ENCODE measurements around the gene MYH13.

GRCh38 chr17:10325031-10325695 is 47.6 kb downstream of the MYH13 start:
- TF ChIP-seq KDM1A (IDR thresholded peaks at IDR 0.05): no peak
- no peak for TF ChIP-seq UBTF (IDR thresholded peaks at IDR 0.05; ENCODE audit: borderline replicate concordance in 1 of 2, low read depth in 2 of 2, low read length in 2 of 2)
- TF ChIP-seq, protein P1, sequence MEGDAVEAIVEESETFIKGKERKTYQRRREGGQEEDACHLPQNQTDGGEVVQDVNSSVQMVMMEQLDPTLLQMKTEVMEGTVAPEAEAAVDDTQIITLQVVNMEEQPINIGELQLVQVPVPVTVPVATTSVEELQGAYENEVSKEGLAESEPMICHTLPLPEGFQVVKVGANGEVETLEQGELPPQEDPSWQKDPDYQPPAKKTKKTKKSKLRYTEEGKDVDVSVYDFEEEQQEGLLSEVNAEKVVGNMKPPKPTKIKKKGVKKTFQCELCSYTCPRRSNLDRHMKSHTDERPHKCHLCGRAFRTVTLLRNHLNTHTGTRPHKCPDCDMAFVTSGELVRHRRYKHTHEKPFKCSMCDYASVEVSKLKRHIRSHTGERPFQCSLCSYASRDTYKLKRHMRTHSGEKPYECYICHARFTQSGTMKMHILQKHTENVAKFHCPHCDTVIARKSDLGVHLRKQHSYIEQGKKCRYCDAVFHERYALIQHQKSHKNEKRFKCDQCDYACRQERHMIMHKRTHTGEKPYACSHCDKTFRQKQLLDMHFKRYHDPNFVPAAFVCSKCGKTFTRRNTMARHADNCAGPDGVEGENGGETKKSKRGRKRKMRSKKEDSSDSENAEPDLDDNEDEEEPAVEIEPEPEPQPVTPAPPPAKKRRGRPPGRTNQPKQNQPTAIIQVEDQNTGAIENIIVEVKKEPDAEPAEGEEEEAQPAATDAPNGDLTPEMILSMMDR (IDR thresholded peaks at IDR 0.05 in 2 of 3, conservative IDR thresholded peaks at IDR 0.05 in 1 of 3; ENCODE audit: insufficient read depth in 2 of 3, low read depth in 1 of 3, low read length in 3 of 3): no peak
- no peak for TF ChIP-seq ZC3H4 (CRISPR knock-in tag; IDR thresholded peaks at IDR 0.05; ENCODE audit: borderline replicate concordance)
- no peak for TF ChIP-seq ELF4 (CRISPR knock-in tag; IDR thresholded peaks at IDR 0.05)
- TF ChIP-seq FOXK2 (conservative IDR thresholded peaks at IDR 0.05 in 1 of 2, IDR thresholded peaks at IDR 0.05 in 1 of 2; ENCODE audit: low read depth in 2 of 2): no peak
- TF ChIP-seq MAFK (IDR thresholded peaks at IDR 0.05; ENCODE audit: low read length): no peak
- TF ChIP-seq E2F1 (CRISPR knock-in tag; IDR thresholded peaks at IDR 0.05): no peak
- no peak for TF ChIP-seq PREB (CRISPR knock-in tag; IDR thresholded peaks at IDR 0.05)
